GM19452 (cell line): ENCODE data around the gene DHX38.

Experiments
- ATAC-seq: cut with Tn5 transposase; IDR thresholded peaks from one replicate; pipeline ENCODE4 v1.9.1; 2021; ENCODE audit not compliant: unreplicated experiment

DHX38 gene

GRCh38 chr16:72162105-72162692, 68.6 kb downstream of the DHX38 start:
- no peak for ATAC-seq
